GM12892 (cell line): ENCODE results near the gene RAB13.

Source experiments
- POLR2A ChIP-seq: IDR thresholded peaks from 2 replicates; pipeline ENCODE4 v1.6.1; 2011; ENCODE audit warnings: low read depth, low read length, control low read depth
- TAF1 ChIP-seq: IDR thresholded peaks from 2 replicates; pipeline ENCODE4 v1.6.1; 2011; ENCODE audit warnings: low read depth, mild to moderate bottlenecking, control low read depth, low read length, borderline replicate concordance

- no peak for TF ChIP-seq TAF1
- TF ChIP-seq POLR2A = no peak
Measured at GRCh38 chr1:153944827-153945117, 41.4 kb downstream of the RAB13 start.
